GM23338 (cell line): ENCODE measurements around the gene GNAI3. TPM values are rescaled to one million over a fixed set of nuclear protein-coding genes. Genes with fewer than 3 reads are reported as not detected.

Experiments
- ATAC-seq: fragments of 200-7000 bp; cut with Tn5 transposase; 3 replicates; pipeline ENCODE4 v1.9.1; 2020
- DNase-seq: peaks from one replicate; pipeline ENCODE4 v3.0.0-alpha.2; 2015; ENCODE audit warnings: low spot score
- H2AFZ ChIP-seq: fragments of 200-600 bp; sonication (generic); 2 replicates; pipeline ENCODE4 v1.8.0; 2016; ENCODE audit warnings: antibody characterized with exemption, mild to moderate bottlenecking, moderate library complexity
- H3F3A ChIP-seq: fragments of 200-600 bp; sonication (generic); replicated peaks from 2 replicates; pipeline ENCODE4 v1.8.0; 2017; ENCODE audit warnings: antibody characterized with exemption, mixed run types, low read depth
- H3K27ac ChIP-seq: fragments of 200-600 bp; sonication (generic); 2 replicates; pipeline ENCODE4 v1.6.1; 2016; ENCODE audit warnings: low read depth
- H3K27me3 ChIP-seq: fragments of 200-600 bp; sonication (generic); 2 replicates; pipeline ENCODE4 v1.8.0; 2016; ENCODE audit warnings: mild to moderate bottlenecking, mixed run types, moderate library complexity; ENCODE audit not compliant: insufficient read depth
- H3K36me3 ChIP-seq: fragments of 200-600 bp; sonication (generic); 2 replicates; pipeline ENCODE4 v1.8.0; 2016; ENCODE audit warnings: mild to moderate bottlenecking; ENCODE audit not compliant: insufficient read depth
- H3K4me1 ChIP-seq: fragments of 200-600 bp; sonication (generic); 2 replicates; pipeline ENCODE4 v1.8.0; 2016; ENCODE audit warnings: mild to moderate bottlenecking, moderate library complexity; ENCODE audit not compliant: insufficient read depth
- H3K4me2 ChIP-seq: fragments of 200-600 bp; sonication (generic); 2 replicates; pipeline ENCODE4 v1.7.1; 2017; ENCODE audit warnings: mixed run types
- H3K4me3 ChIP-seq: fragments of 200-600 bp; sonication (generic); 2 replicates; pipeline ENCODE4 v1.6.1; 2016; ENCODE audit warnings: mixed run types
- H3K79me2 ChIP-seq: fragments of 200-600 bp; sonication (generic); replicated peaks from 2 replicates; pipeline ENCODE4 v1.8.0; 2017; ENCODE audit warnings: mild to moderate bottlenecking; ENCODE audit not compliant: insufficient read depth
- H3K9me2 ChIP-seq: fragments of 200-600 bp; sonication (generic); 2 replicates; pipeline ENCODE4 v1.8.0; 2017; ENCODE audit not compliant: insufficient read depth
- H4K20me1 ChIP-seq: fragments of 200-600 bp; sonication (generic); replicated peaks from 2 replicates; pipeline ENCODE4 v1.8.0; 2017; ENCODE audit warnings: mild to moderate bottlenecking; ENCODE audit not compliant: insufficient read depth
- H3K27ac Mint-ChIP-seq: 2 replicates; pipeline ENCODE4 v1.8.0; 2020; ENCODE audit warnings: inconsistent platforms, mild to moderate bottlenecking, moderate library complexity, mixed read lengths
- H3K27me3 Mint-ChIP-seq: 3 replicates; pipeline ENCODE4 v1.8.0; 2022; ENCODE audit warnings: low read depth, mild to moderate bottlenecking, moderate library complexity, mixed read lengths, inconsistent platforms; ENCODE audit not compliant: insufficient read depth, poor library complexity
- H3K36me3 Mint-ChIP-seq: 3 replicates; pipeline ENCODE4 v1.8.0; 2021; ENCODE audit warnings: low read depth, mild to moderate bottlenecking, inconsistent platforms, moderate library complexity, mixed read lengths
- H3K4me1 Mint-ChIP-seq: 3 replicates; pipeline ENCODE4 v1.8.0; 2020; ENCODE audit warnings: mild to moderate bottlenecking, inconsistent platforms, mixed read lengths
- H3K4me3 Mint-ChIP-seq: 3 replicates; pipeline ENCODE4 v1.8.0; 2021; ENCODE audit warnings: moderate library complexity, mild to moderate bottlenecking, inconsistent platforms, mixed read lengths
- H3K9me3 Mint-ChIP-seq: 3 replicates; pipeline ENCODE4 v1.8.0; 2020; ENCODE audit warnings: moderate library complexity, mild to moderate bottlenecking, inconsistent platforms, mixed read lengths
- CREB1 ChIP-seq: fragments of 250-450 bp; sonication (Bioruptor Pico); IDR thresholded peaks from 2 replicates; pipeline ENCODE4 v1.5.0; 2020; ENCODE audit warnings: low read depth, mild to moderate bottlenecking, moderate library complexity
- EZH2 ChIP-seq: fragments of 200-600 bp; sonication (generic); IDR thresholded peaks from one replicate; pipeline ENCODE4 v1.8.0; 2017; ENCODE audit warnings: antibody characterized with exemption, mild to moderate bottlenecking, low read depth; ENCODE audit not compliant: unreplicated experiment
- JUNB ChIP-seq: IDR thresholded peaks from one replicate; pipeline ENCODE4 v1.6.1; 2016; ENCODE audit warnings: antibody characterized with exemption; ENCODE audit not compliant: unreplicated experiment
- NANOG ChIP-seq: IDR thresholded peaks from 2 replicates; pipeline ENCODE4 v1.6.1; 2016; ENCODE audit warnings: antibody characterized with exemption, borderline replicate concordance
- POLR2AphosphoS5 ChIP-seq: IDR thresholded peaks from 2 replicates; pipeline ENCODE4 v1.6.1; 2016; ENCODE audit warnings: antibody characterized with exemption, low read depth
- ZNF114 ChIP-seq: fragments of 250-450 bp; sonication (Bioruptor Pico); IDR thresholded peaks from 2 replicates; pipeline ENCODE4 v1.5.0; 2020; ENCODE audit warnings: mild to moderate bottlenecking, moderate library complexity
- ZNF331 ChIP-seq: fragments of 250-450 bp; sonication (Bioruptor Pico); IDR thresholded peaks from 2 replicates; pipeline ENCODE4 v1.5.0; 2020; ENCODE audit warnings: low read depth, mild to moderate bottlenecking, moderate library complexity
- polyA plus RNA-seq: library from polyadenylated mRNA; unstranded; fragments of >200 nt; fragmentation: Nextera tagmentation; extraction: Ambion mirVana; gene quantifications from 2 replicates; pipeline ENCODE4 v1.2.1, GENCODE V29; 2016
- total RNA-seq: library from RNA; depleted of rRNA; stranded (reverse); fragments of >200 nt; shearing (Covaris generic); gene quantifications from 2 replicates; pipeline ENCODE4 v1.2.3, GENCODE V29; 2014
- TF ChIP-seq, protein P1 (sequence below), 2 experiments: fragments of 200-600 bp in 1 of 2; sonication (generic) in 1 of 2; conservative IDR thresholded peaks; 2 replicates each; pipeline versions ENCODE4 v1.5.1 to v1.6.1; 2016 to 2017; ENCODE audit warnings: antibody characterized with exemption in 2 of 2, low read depth in 2 of 2, mild to moderate bottlenecking in 2 of 2, moderate library complexity in 1 of 2
- TF ChIP-seq, protein P2 (sequence below): fragments of 250-450 bp; sonication (Bioruptor Pico); IDR thresholded peaks from 2 replicates; pipeline ENCODE4 v1.5.0; 2020; ENCODE audit warnings: mild to moderate bottlenecking, moderate library complexity

The GNAI3 gene
- total and polyA plus RNA-seq, 2 experiments from 2014 or later = 4.5 to 10.2 TPM

DNA sequence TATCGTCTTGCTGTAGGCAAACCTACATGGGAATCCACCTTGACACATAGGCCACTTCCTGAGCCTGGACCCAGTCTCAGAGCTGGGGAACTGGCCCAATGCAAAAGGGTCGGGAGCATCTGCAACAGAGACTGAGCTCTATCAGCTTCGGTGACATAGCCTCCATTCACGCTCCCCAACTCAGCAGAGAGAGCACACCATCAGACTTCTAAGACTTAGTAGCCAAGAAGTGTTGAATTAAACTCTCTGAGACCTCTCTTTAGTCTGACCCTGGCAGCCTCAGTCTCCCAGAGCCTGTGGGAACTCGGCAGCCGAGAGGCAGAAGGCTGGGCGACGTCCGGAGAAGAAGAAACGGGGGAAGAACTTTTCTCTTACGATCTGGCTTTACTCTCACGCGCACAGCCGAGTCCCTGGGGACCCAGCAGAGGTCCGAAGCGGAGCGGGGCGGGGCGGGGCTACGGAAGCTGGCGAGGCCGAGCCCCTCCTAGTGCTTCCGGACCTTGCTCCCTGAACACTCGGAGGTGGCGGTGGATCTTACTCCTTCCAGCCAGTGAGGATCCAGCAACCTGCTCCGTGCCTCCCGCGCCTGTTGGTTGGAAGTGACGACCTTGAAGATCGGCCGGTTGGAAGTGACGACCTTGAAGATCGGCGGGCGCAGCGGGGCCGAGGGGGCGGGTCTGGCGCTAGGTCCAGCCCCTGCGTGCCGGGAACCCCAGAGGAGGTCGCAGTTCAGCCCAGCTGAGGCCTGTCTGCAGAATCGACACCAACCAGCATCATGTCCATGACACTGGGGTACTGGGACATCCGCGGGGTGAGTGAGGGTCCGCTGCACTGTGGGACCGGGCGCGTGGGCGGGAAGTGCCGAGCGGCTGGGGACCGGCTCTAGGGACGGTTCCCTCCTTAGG is 107.5 kb downstream of the GNAI3 start, which contains the start of gene GSTM4:
GSTM4 (plus strand) TSS at position 485 of the 905 bp plus-strand sequence; CDS start at position 776, 291 bp downstream.
- peak within 1 kb of the TSS; percentile 100 for H2AFZ ChIP-seq
- TF ChIP-seq ZNF114 (CRISPR knock-in tag) (no peak), CREB1 (CRISPR knock-in tag) (peak; percentile 53)
- TF ChIP-seq, protein P1, sequence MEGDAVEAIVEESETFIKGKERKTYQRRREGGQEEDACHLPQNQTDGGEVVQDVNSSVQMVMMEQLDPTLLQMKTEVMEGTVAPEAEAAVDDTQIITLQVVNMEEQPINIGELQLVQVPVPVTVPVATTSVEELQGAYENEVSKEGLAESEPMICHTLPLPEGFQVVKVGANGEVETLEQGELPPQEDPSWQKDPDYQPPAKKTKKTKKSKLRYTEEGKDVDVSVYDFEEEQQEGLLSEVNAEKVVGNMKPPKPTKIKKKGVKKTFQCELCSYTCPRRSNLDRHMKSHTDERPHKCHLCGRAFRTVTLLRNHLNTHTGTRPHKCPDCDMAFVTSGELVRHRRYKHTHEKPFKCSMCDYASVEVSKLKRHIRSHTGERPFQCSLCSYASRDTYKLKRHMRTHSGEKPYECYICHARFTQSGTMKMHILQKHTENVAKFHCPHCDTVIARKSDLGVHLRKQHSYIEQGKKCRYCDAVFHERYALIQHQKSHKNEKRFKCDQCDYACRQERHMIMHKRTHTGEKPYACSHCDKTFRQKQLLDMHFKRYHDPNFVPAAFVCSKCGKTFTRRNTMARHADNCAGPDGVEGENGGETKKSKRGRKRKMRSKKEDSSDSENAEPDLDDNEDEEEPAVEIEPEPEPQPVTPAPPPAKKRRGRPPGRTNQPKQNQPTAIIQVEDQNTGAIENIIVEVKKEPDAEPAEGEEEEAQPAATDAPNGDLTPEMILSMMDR (conservative IDR thresholded peaks at IDR 0.05; ENCODE audit: low read depth in 2 of 2) = 0 out of 4 replicates have a peak, but pooled peaks of 1 of the 2 experiments have one; percentile 5
- no peaks in the 10 kb centered on the region for H3K9me2 ChIP-seq
- peak within 1 kb of the TSS; percentile 41; the same call in 1 of the 2 replicates for H3K27ac Mint-ChIP-seq
- H3K27ac ChIP-seq = peak within 1 kb of the TSS; percentile 77; the same call in 1 of the 2 replicates
- H3K9me3 Mint-ChIP-seq = no peaks in the 10 kb centered on the region
- peak within 1 kb of the TSS; percentile 82 for H3K4me3 ChIP-seq
- H3K4me1 ChIP-seq = peaks cover 10% of the 10 kb centered on the region; the same call in 1 of the 2 replicates
- peaks cover 18% of the 10 kb centered on the region for H3K27me3 ChIP-seq
- H4K20me1 ChIP-seq = no peaks in the 10 kb centered on the region; the same call in 1 of the 2 replicates
- no peaks in the 10 kb centered on the region for H3K36me3 ChIP-seq
- no peaks in the 10 kb centered on the region for H3K79me2 ChIP-seq
- peaks cover 9% of the 10 kb centered on the region for H3K27me3 Mint-ChIP-seq
- peak within 1 kb of the TSS; percentile 91 for H3K4me3 Mint-ChIP-seq
- H3F3A ChIP-seq = peaks cover 6% of the 10 kb centered on the region
- H3K36me3 Mint-ChIP-seq = no peaks in the 10 kb centered on the region
- H3K4me2 ChIP-seq = peak within 1 kb of the TSS; percentile 86
- H3K4me1 Mint-ChIP-seq = peaks cover 11% of the 10 kb centered on the region
- peak; percentile 95 for ATAC-seq
- DNase-seq = peak; percentile 94

GRCh38 chr1:109657395-109657794 is 109.0 kb downstream of the GNAI3 start:
- Mint-ChIP-seq H3K9me3 (no peaks in the 10 kb centered on the region), H3K27ac (no peak overlapping the region), H3K4me3 (no peak overlapping the region), H3K27me3 (peaks cover 11% of the 10 kb centered on the region), H3K4me1 (peaks cover 11% of the 10 kb centered on the region), H3K36me3 (no peaks in the 10 kb centered on the region)
- Histone ChIP-seq H4K20me1 (no peaks in the 10 kb centered on the region; the same call in 1 of the 2 replicates), H2AFZ (no peak overlapping the region), H3K4me1 (peaks cover 10% of the 10 kb centered on the region; the same call in 1 of the 2 replicates), H3K9me2 (no peaks in the 10 kb centered on the region), H3K4me2 (no peak overlapping the region), H3K27me3 (peaks cover 18% of the 10 kb centered on the region), H3K27ac (no peak overlapping the region), H3F3A (peaks cover 6% of the 10 kb centered on the region), H3K36me3 (no peaks in the 10 kb centered on the region), H3K79me2 (no peaks in the 10 kb centered on the region), H3K4me3 (no peak overlapping the region)
- no peak for ATAC-seq
- no peak for DNase-seq
- TF ChIP-seq, protein P1 (conservative IDR thresholded peaks at IDR 0.05; ENCODE audit: low read depth in 2 of 2) = no peak
- TF ChIP-seq NANOG = no peak
- no peak for TF ChIP-seq ZNF114 (CRISPR knock-in tag)
- no peak for TF ChIP-seq EZH2
- no peak for TF ChIP-seq CREB1 (CRISPR knock-in tag)
- TF ChIP-seq, protein P2, sequence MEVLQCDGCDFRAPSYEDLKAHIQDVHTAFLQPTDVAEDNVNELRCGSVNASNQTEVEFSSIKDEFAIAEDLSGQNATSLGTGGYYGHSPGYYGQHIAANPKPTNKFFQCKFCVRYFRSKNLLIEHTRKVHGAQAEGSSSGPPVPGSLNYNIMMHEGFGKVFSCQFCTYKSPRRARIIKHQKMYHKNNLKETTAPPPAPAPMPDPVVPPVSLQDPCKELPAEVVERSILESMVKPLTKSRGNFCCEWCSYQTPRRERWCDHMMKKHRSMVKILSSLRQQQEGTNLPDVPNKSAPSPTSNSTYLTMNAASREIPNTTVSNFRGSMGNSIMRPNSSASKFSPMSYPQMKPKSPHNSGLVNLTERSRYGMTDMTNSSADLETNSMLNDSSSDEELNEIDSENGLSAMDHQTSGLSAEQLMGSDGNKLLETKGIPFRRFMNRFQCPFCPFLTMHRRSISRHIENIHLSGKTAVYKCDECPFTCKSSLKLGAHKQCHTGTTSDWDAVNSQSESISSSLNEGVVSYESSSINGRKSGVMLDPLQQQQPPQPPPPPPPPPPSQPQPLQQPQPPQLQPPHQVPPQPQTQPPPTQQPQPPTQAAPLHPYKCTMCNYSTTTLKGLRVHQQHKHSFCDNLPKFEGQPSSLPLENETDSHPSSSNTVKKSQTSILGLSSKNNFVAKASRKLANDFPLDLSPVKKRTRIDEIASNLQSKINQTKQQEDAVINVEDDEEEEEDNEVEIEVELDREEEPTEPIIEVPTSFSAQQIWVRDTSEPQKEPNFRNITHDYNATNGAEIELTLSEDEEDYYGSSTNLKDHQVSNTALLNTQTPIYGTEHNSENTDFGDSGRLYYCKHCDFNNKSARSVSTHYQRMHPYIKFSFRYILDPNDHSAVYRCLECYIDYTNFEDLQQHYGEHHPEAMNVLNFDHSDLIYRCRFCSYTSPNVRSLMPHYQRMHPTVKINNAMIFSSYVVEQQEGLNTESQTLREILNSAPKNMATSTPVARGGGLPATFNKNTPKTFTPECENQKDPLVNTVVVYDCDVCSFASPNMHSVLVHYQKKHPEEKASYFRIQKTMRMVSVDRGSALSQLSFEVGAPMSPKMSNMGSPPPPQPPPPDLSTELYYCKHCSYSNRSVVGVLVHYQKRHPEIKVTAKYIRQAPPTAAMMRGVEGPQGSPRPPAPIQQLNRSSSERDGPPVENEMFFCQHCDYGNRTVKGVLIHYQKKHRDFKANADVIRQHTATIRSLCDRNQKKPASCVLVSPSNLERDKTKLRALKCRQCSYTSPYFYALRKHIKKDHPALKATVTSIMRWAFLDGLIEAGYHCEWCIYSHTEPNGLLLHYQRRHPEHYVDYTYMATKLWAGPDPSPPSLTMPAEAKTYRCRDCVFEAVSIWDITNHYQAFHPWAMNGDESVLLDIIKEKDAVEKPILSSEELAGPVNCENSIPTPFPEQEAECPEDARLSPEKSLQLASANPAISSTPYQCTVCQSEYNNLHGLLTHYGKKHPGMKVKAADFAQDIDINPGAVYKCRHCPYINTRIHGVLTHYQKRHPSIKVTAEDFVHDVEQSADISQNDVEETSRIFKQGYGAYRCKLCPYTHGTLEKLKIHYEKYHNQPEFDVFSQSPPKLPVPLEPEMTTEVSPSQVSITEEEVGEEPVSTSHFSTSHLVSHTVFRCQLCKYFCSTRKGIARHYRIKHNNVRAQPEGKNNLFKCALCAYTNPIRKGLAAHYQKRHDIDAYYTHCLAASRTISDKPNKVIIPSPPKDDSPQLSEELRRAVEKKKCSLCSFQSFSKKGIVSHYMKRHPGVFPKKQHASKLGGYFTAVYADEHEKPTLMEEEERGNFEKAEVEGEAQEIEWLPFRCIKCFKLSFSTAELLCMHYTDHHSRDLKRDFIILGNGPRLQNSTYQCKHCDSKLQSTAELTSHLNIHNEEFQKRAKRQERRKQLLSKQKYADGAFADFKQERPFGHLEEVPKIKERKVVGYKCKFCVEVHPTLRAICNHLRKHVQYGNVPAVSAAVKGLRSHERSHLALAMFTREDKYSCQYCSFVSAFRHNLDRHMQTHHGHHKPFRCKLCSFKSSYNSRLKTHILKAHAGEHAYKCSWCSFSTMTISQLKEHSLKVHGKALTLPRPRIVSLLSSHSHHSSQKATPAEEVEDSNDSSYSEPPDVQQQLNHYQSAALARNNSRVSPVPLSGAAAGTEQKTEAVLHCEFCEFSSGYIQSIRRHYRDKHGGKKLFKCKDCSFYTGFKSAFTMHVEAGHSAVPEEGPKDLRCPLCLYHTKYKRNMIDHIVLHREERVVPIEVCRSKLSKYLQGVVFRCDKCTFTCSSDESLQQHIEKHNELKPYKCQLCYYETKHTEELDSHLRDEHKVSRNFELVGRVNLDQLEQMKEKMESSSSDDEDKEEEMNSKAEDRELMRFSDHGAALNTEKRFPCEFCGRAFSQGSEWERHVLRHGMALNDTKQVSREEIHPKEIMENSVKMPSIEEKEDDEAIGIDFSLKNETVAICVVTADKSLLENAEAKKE (CRISPR knock-in tag) = no peak
- no peak for TF ChIP-seq JUNB
- TF ChIP-seq POLR2AphosphoS5 = no peak
- no peak for TF ChIP-seq ZNF331
